Smooth muscle cell (in vitro differentiated cells): ENCODE measurements around the gene QRICH1. TPM values are rescaled to one million over a fixed set of nuclear protein-coding genes. Genes with fewer than 3 reads are reported as not detected.

Source experiments
- DNase-seq: peaks from one replicate; lab custom pipeline; 2025; ENCODE audit not compliant: unreplicated experiment; lab: John Stamatoyannopoulos, UW
- H2AFZ ChIP-seq: fragments of 200-600 bp; sonication (generic); 2 replicates; pipeline ENCODE4 v1.6.0; 2016; ENCODE audit warnings: antibody characterized with exemption, low read depth, mild to moderate bottlenecking
- H3F3A ChIP-seq: fragments of 200-600 bp; sonication (generic); 2 replicates; pipeline ENCODE4 v1.6.0; 2017; ENCODE audit warnings: antibody characterized with exemption, low read depth
- H3K27ac ChIP-seq: fragments of 200-600 bp; sonication (generic); 2 replicates; pipeline ENCODE4 v1.5.1; 2016; ENCODE audit warnings: low read depth, mild to moderate bottlenecking
- H3K27me3 ChIP-seq: fragments of 200-600 bp; sonication (generic); 2 replicates; pipeline ENCODE4 v1.6.1; 2016; ENCODE audit warnings: low read depth, mild to moderate bottlenecking
- H3K36me3 ChIP-seq: fragments of 200-600 bp; sonication (generic); 2 replicates; pipeline ENCODE4 v1.5.1; 2016; ENCODE audit warnings: low read depth
- H3K4me1 ChIP-seq: fragments of 200-600 bp; sonication (generic); 2 replicates; pipeline ENCODE4 v1.5.1; 2016; ENCODE audit warnings: low read depth
- H3K4me2 ChIP-seq: fragments of 200-600 bp; sonication (generic); 2 replicates; pipeline ENCODE4 v1.6.0; 2016; ENCODE audit warnings: mild to moderate bottlenecking
- H3K4me3 ChIP-seq: fragments of 200-600 bp; sonication (generic); 2 replicates; pipeline ENCODE4 v1.5.1; 2016; ENCODE audit warnings: mild to moderate bottlenecking
- H3K79me2 ChIP-seq: fragments of 200-600 bp; sonication (generic); 2 replicates; pipeline ENCODE4 v1.6.0; 2016; ENCODE audit warnings: low read depth, mild to moderate bottlenecking
- H3K9ac ChIP-seq: fragments of 200-600 bp; sonication (generic); 2 replicates; pipeline ENCODE4 v1.6.0; 2016; ENCODE audit warnings: low read depth
- H3K9me3 ChIP-seq: fragments of 200-600 bp; sonication (generic); replicated peaks from 2 replicates; pipeline ENCODE4 v1.5.1; 2016; ENCODE audit warnings: low read depth
- H4K20me1 ChIP-seq: fragments of 200-600 bp; sonication (generic); 2 replicates; pipeline ENCODE4 v1.6.0; 2016; ENCODE audit warnings: low read depth
- CTCF ChIP-seq: fragments of 200-600 bp; sonication (generic); IDR thresholded peaks from 2 replicates; pipeline ENCODE4 v1.5.1; 2017; ENCODE audit warnings: borderline replicate concordance, mild to moderate bottlenecking, antibody characterized with exemption; ENCODE audit not compliant: insufficient read depth, poor library complexity, severe bottlenecking
- WGBS: methylation state at CpG from one replicate; pipeline ENCODE4 v1.1.7; 2016; ENCODE audit warnings: low lambda C conversion rate; 5-methylcytosine and 5-hydroxymethylcytosine counted together
- polyA plus RNA-seq: library from polyadenylated mRNA; unstranded; fragments of >200 nt; fragmentation: Nextera tagmentation; extraction: Ambion mirVana; gene quantifications from 2 replicates; pipeline ENCODE4 v1.2.1, GENCODE V29; 2016
- total RNA-seq: library from RNA; depleted of rRNA; stranded (reverse); fragments of >200 nt; gene quantifications from 2 replicates; pipeline ENCODE4 v1.2.3, GENCODE V29; 2014

The QRICH1 gene
- total and polyA plus RNA-seq, 2 experiments from 2014 or later, result 38.2 to 62.0 TPM

- peaks cover 15% of the 10 kb centered on the region for H3F3A ChIP-seq
- H3K9me3 ChIP-seq, result no peaks in the 10 kb centered on the region
- H2AFZ ChIP-seq, result no peak overlapping the region
- no peak for DNase-seq
- 98% methylated on average over 12 of the region's 12 CpGs for WGBS
- no peak overlapping the region for H3K4me2 ChIP-seq
- no peaks in the 10 kb centered on the region for H3K27me3 ChIP-seq
- no peaks in the 10 kb centered on the region for H3K36me3 ChIP-seq
- no peak overlapping the region for H3K9ac ChIP-seq
- TF ChIP-seq CTCF, result no peak
- no peaks in the 10 kb centered on the region for H4K20me1 ChIP-seq
- H3K4me3 ChIP-seq, result no peak overlapping the region
- H3K27ac ChIP-seq, result no peak overlapping the region
- peaks cover 25% of the 10 kb centered on the region for H3K79me2 ChIP-seq
- H3K4me1 ChIP-seq, result peaks cover 5% of the 10 kb centered on the region
Measured at GRCh38 chr3:49122022-49122421, 28.2 kb upstream of the QRICH1 start.

GRCh38 chr3:49121132-49121736, 27.4 kb upstream of the QRICH1 start:
- no peak for DNase-seq
- no peak overlapping the region for H2AFZ ChIP-seq
- no peak for TF ChIP-seq CTCF
- H3K9me3 ChIP-seq, result no peaks in the 10 kb centered on the region
- H3K79me2 ChIP-seq, result peaks cover 19% of the 10 kb centered on the region
- no peak overlapping the region for H3K9ac ChIP-seq
- no peaks in the 10 kb centered on the region for H3K36me3 ChIP-seq
- H4K20me1 ChIP-seq, result no peaks in the 10 kb centered on the region
- H3K4me3 ChIP-seq, result peak overlapping the region; percentile 71
- H3K27ac ChIP-seq, result peak overlapping the region; percentile 92
- peaks cover 5% of the 10 kb centered on the region for H3K4me1 ChIP-seq
- no peak overlapping the region for H3K4me2 ChIP-seq
- 91% methylated on average over 17 of the region's 17 CpGs for WGBS
- H3K27me3 ChIP-seq, result no peaks in the 10 kb centered on the region
- peaks cover 15% of the 10 kb centered on the region for H3F3A ChIP-seq

- no peaks in the 10 kb centered on the region for H3K36me3 ChIP-seq
Measured at GRCh38 chr3:49120438-49121131, 26.7 kb upstream of the QRICH1 start, which contains the start of gene USP19. USP19 (minus strand) TSS chr3:49120823; CDS start chr3:49119145, 1,678 bp downstream.

More at GRCh38 chr3:49120438-49121131, 26.7 kb upstream of the QRICH1 start, which contains the start of gene USP19:
- peak within 1 kb of the TSS; percentile 92 for H3K27ac ChIP-seq
- H3K4me3 ChIP-seq, result peak within 1 kb of the TSS; percentile 71
- peaks cover 15% of the 10 kb centered on the region for H3F3A ChIP-seq
- H3K79me2 ChIP-seq, result peaks cover 19% of the 10 kb centered on the region
- 2% methylated on average over 63 of the region's 70 CpGs for WGBS
- DNase-seq, result peak; percentile 71
- H3K9me3 ChIP-seq, result no peaks in the 10 kb centered on the region
- no peaks in the 10 kb centered on the region for H4K20me1 ChIP-seq
- no peaks in the 10 kb centered on the region for H3K27me3 ChIP-seq
- H3K9ac ChIP-seq, result peak within 1 kb of the TSS; percentile 93
- H3K4me1 ChIP-seq, result peaks cover 5% of the 10 kb centered on the region
- peak within 1 kb of the TSS; percentile 56 for H2AFZ ChIP-seq
- TF ChIP-seq CTCF, result no peak
- H3K4me2 ChIP-seq, result peak within 1 kb of the TSS; percentile 87
